H1 (cell line): ENCODE data around the gene MRI1. TPM values are rescaled to one million over a fixed set of nuclear protein-coding genes. Genes with fewer than 3 reads are reported as not detected.

Source experiments
- CTCF ChIA-PET: fragments of 300-600 bp; sonication (Branson Sonifier 250); formaldehyde crosslinking; loops from one replicate; lab custom pipeline; 2021; ENCODE audit not compliant: partially characterized antibody; lab: Charles Lee
- POLR2A ChIA-PET: fragments of 300-600 bp; sonication (Branson Sonifier 250); formaldehyde crosslinking; loops from one replicate; lab custom pipeline; 2021; ENCODE audit warnings: inconsistent platforms; ENCODE audit not compliant: partially characterized antibody; lab: Charles Lee
- DNase-seq, 2 experiments: peaks; one replicate each; pipeline versions ENCODE4 v3.0.0 to v3.0.0-alpha.2; 2010 to 2022; ENCODE audit warnings: low spot score in 2 of 2, low read depth in 1 of 2, mixed read lengths in 1 of 2
- FAIRE-seq: peaks from 2 replicates; lab custom pipeline; 2011; peaks lifted over from hg19 to GRCh38; lab: Jason Lieb, UNC
- H2AFZ ChIP-seq: 2 replicates; pipeline ENCODE4 v1.8.1; 2012; ENCODE audit warnings: low read length, inconsistent platforms
- H2AK5ac ChIP-seq: 2 replicates; pipeline ENCODE4 v1.6.1; 2013; ENCODE audit warnings: low read depth, low read length
- H2BK120ac ChIP-seq: replicated peaks from 2 replicates; pipeline ENCODE3; 2013; ENCODE audit warnings: low read depth, low read length, inconsistent platforms
- H2BK12ac ChIP-seq: 2 replicates; pipeline ENCODE4 v1.6.1; 2013; ENCODE audit warnings: low read depth, low read length
- H2BK15ac ChIP-seq: 2 replicates; pipeline ENCODE4 v1.6.1; 2013; ENCODE audit warnings: low read length
- H2BK20ac ChIP-seq: 2 replicates; pipeline ENCODE4 v1.6.1; 2013; ENCODE audit warnings: low read length
- H2BK5ac ChIP-seq: 2 replicates; pipeline ENCODE4 v1.6.1; 2013; ENCODE audit warnings: low read depth, low read length
- H3K14ac ChIP-seq: 2 replicates; pipeline ENCODE4 v1.6.1; 2013; ENCODE audit warnings: inconsistent platforms; ENCODE audit not compliant: insufficient read length
- H3K18ac ChIP-seq: 2 replicates; pipeline ENCODE4 v1.6.1; 2013; ENCODE audit warnings: low read length; ENCODE audit errors: extremely low read depth
- H3K23ac ChIP-seq: 2 replicates; pipeline ENCODE4 v1.6.1; 2013; ENCODE audit warnings: inconsistent platforms; ENCODE audit not compliant: insufficient read length
- H3K23me2 ChIP-seq: 2 replicates; pipeline ENCODE4 v1.6.1; 2013; ENCODE audit warnings: low read depth, low read length
- H3K27ac ChIP-seq: 2 replicates; pipeline ENCODE4 v1.6.1; 2011; ENCODE audit warnings: low read depth, low read length, inconsistent platforms
- H3K27me3 ChIP-seq, 4 experiments: replicated peaks in 1 of 4; 1 replicate in 1 of 4; 2 replicates in 3 of 4; pipeline versions ENCODE4 v1.6.1 to v1.8.1; 2011 to 2013; ENCODE audit warnings: low read length in 3 of 4, mild to moderate bottlenecking in 3 of 4, inconsistent platforms in 2 of 4, mixed read lengths in 2 of 4, moderate library complexity in 1 of 4; ENCODE audit not compliant: control insufficient read depth in 3 of 4, insufficient read depth in 3 of 4; ENCODE audit errors: extremely low read depth in 1 of 4
- H3K36me3 ChIP-seq, 4 experiments: 2 replicates each; pipeline versions ENCODE4 v1.6.1 to v1.8.1; 2011 to 2013; ENCODE audit warnings: mild to moderate bottlenecking in 4 of 4, low read length in 3 of 4, moderate library complexity in 2 of 4, control low read depth in 1 of 4, inconsistent platforms in 1 of 4; ENCODE audit not compliant: insufficient read depth in 4 of 4, control insufficient read depth in 2 of 4
- H3K4ac ChIP-seq: replicated peaks from 2 replicates; pipeline ENCODE3; 2013; ENCODE audit warnings: low read length, low read depth, mixed read lengths, inconsistent platforms; ENCODE audit not compliant: insufficient read length
- H3K4me1 ChIP-seq, 4 experiments: replicated peaks in 1 of 4; 1 replicate in 1 of 4; 2 replicates in 3 of 4; pipeline versions ENCODE4 v1.6.1 to v1.8.1; 2011 to 2013; ENCODE audit warnings: low read length in 3 of 4, inconsistent platforms in 2 of 4, mixed read lengths in 1 of 4; ENCODE audit not compliant: insufficient read depth in 4 of 4, control insufficient read depth in 3 of 4
- H3K4me2 ChIP-seq, 2 experiments: 2 replicates each; pipeline versions ENCODE4 v1.6.1 to v1.8.1; 2011 to 2013; ENCODE audit warnings: low read depth in 2 of 2, low read length in 2 of 2, control low read depth in 1 of 2, inconsistent platforms in 1 of 2, mild to moderate bottlenecking in 1 of 2; ENCODE audit not compliant: insufficient read depth in 1 of 2
- H3K4me3 ChIP-seq, 4 experiments: fragments of 200-600, 300-600 bp in 1 of 4; sonication (generic), shearing (Covaris generic), sonication (Bioruptor Twin) in 1 of 4; 2 replicates each; pipeline versions ENCODE4 v1.5.1 to v1.8.1; 2011 to 2016; ENCODE audit warnings: low read length in 4 of 4, low read depth in 3 of 4, control low read depth in 2 of 4, inconsistent platforms in 2 of 4, mild to moderate bottlenecking in 2 of 4, mixed read lengths in 1 of 4, moderate library complexity in 1 of 4; ENCODE audit not compliant: insufficient read depth in 2 of 4; ENCODE audit errors: extremely low read depth in 1 of 4
- H3K56ac ChIP-seq: replicated peaks from 2 replicates; pipeline ENCODE3; 2013; ENCODE audit warnings: low read depth, mild to moderate bottlenecking, mixed read lengths, low read length, inconsistent platforms; ENCODE audit not compliant: insufficient read length
- H3K79me1 ChIP-seq: 2 replicates; pipeline ENCODE4 v1.6.1; 2013; ENCODE audit warnings: low read depth, low read length, control low read depth
- H3K79me2 ChIP-seq, 2 experiments: 2 replicates each; pipeline versions ENCODE4 v1.6.1 to v1.8.1; 2012 to 2013; ENCODE audit warnings: low read length in 2 of 2, mild to moderate bottlenecking in 2 of 2, inconsistent platforms in 1 of 2; ENCODE audit not compliant: insufficient read depth in 2 of 2, control insufficient read depth in 1 of 2
- H3K9ac ChIP-seq, 4 experiments: replicated peaks in 1 of 4; 1 replicate in 1 of 4; 2 replicates in 3 of 4; pipeline versions ENCODE4 v1.6.1 to v1.8.1; 2011 to 2013; ENCODE audit warnings: low read depth in 3 of 4, low read length in 3 of 4, control low read depth in 2 of 4, mild to moderate bottlenecking in 2 of 4, moderate library complexity in 2 of 4, inconsistent platforms in 1 of 4; ENCODE audit errors: extremely low read depth in 1 of 4
- H3K9me3 ChIP-seq, 2 experiments: 2 replicates each; pipeline versions ENCODE4 v1.6.1 to v1.8.1; 2012 to 2013; ENCODE audit warnings: mild to moderate bottlenecking in 2 of 2, moderate library complexity in 2 of 2, control low read depth in 1 of 2, inconsistent platforms in 1 of 2, low read depth in 1 of 2, low read length in 1 of 2, mixed read lengths in 1 of 2; ENCODE audit not compliant: insufficient read depth in 2 of 2
- H4K20me1 ChIP-seq, 2 experiments: replicated peaks in 1 of 2; 2 replicates each; pipeline versions ENCODE3 to v1.8.1; 2011 to 2013; ENCODE audit warnings: inconsistent platforms in 2 of 2, low read length in 2 of 2, mild to moderate bottlenecking in 1 of 2; ENCODE audit not compliant: insufficient read depth in 2 of 2, control insufficient read depth in 1 of 2
- H4K5ac ChIP-seq: 2 replicates; pipeline ENCODE4 v1.6.1; 2013; ENCODE audit warnings: low read length, low read depth, mixed read lengths, inconsistent platforms; ENCODE audit not compliant: insufficient read length
- H4K8ac ChIP-seq: 2 replicates; pipeline ENCODE4 v1.8.0; 2013; ENCODE audit warnings: mild to moderate bottlenecking, moderate library complexity, low read length, inconsistent platforms; ENCODE audit not compliant: insufficient read depth; ENCODE audit errors: extremely low read depth
- H4K91ac ChIP-seq: replicated peaks from 2 replicates; pipeline ENCODE3; 2013; ENCODE audit warnings: low read length, mixed read lengths, inconsistent platforms; ENCODE audit not compliant: insufficient read length
- CREB1 ChIP-seq: IDR thresholded peaks from 2 replicates; pipeline ENCODE4 v1.6.1; 2012; ENCODE audit warnings: inconsistent platforms
- GABPA ChIP-seq: IDR thresholded peaks from 2 replicates; pipeline ENCODE4 v1.6.1; 2011; ENCODE audit warnings: mild to moderate bottlenecking, low read length, moderate library complexity, borderline replicate concordance; ENCODE audit not compliant: insufficient read depth
- HDAC6 ChIP-seq: IDR thresholded peaks from one replicate; pipeline ENCODE4 v1.7.1; 2012; ENCODE audit warnings: low read depth, mild to moderate bottlenecking, inconsistent platforms, low read length, moderate library complexity
- JUND ChIP-seq: IDR thresholded peaks from 2 replicates; pipeline ENCODE4 v1.6.1; 2011; ENCODE audit warnings: mild to moderate bottlenecking, improper control_type of control experiment, low read length
- POLR2AphosphoS5 ChIP-seq: IDR thresholded peaks from 2 replicates; pipeline ENCODE4 v1.6.1; 2011; ENCODE audit warnings: low read depth, low read length
- RXRA ChIP-seq: IDR thresholded peaks from 2 replicates; pipeline ENCODE4 v1.6.1; 2011; ENCODE audit warnings: low read depth, mild to moderate bottlenecking, low read length, moderate library complexity; ENCODE audit not compliant: insufficient read depth
- SAP30 ChIP-seq: fragments of 300-600 bp; sonication (generic); IDR thresholded peaks from 2 replicates; pipeline ENCODE4 v1.7.1; 2012; ENCODE audit warnings: low read length, moderate library complexity, mild to moderate bottlenecking, inconsistent platforms; ENCODE audit not compliant: insufficient read depth, insufficient replicate concordance
- SIN3A ChIP-seq, 2 experiments: IDR thresholded peaks in 1 of 2; conservative IDR thresholded peaks in 1 of 2; 2 replicates each; pipeline ENCODE4 v1.6.1; 2011 to 2012; ENCODE audit warnings: low read length in 2 of 2, improper control_type of control experiment in 1 of 2, low read depth in 1 of 2, mild to moderate bottlenecking in 1 of 2
- SP2 ChIP-seq: IDR thresholded peaks from 2 replicates; pipeline ENCODE4 v1.6.1; 2012; ENCODE audit warnings: mild to moderate bottlenecking, low read length, inconsistent platforms
- SP4 ChIP-seq: IDR thresholded peaks from 2 replicates; pipeline ENCODE4 v1.6.1; 2012; ENCODE audit warnings: low read length, inconsistent platforms
- SRF ChIP-seq: IDR thresholded peaks from 2 replicates; pipeline ENCODE4 v1.6.1; 2011; ENCODE audit warnings: mild to moderate bottlenecking, low read depth, low read length, moderate library complexity
- SUZ12 ChIP-seq: fragments of 200-600 bp; sonication (generic); IDR thresholded peaks from 2 replicates; pipeline ENCODE4 v1.6.1; 2012; ENCODE audit warnings: mild to moderate bottlenecking, inconsistent platforms, low read length, moderate library complexity, mixed read lengths
- TBP ChIP-seq: IDR thresholded peaks from 2 replicates; pipeline ENCODE4 v1.6.1; 2011; ENCODE audit warnings: low read depth, low read length, improper control_type of control experiment
- TEAD4 ChIP-seq: IDR thresholded peaks from 2 replicates; pipeline ENCODE4 v1.6.1; 2012; ENCODE audit warnings: low read depth, low read length, inconsistent platforms, mixed read lengths
- ZNF274 ChIP-seq: IDR thresholded peaks from 2 replicates; pipeline ENCODE4 v1.7.0; 2012; ENCODE audit warnings: low read length, borderline replicate concordance; ENCODE audit errors: extremely low read depth
- WGBS, 2 experiments: shearing (Covaris generic) in 1 of 2; methylation state at CpG; one replicate each; pipeline versions ENCODE4 v1.1.6 to v1.1.7; 2013 to 2015; ENCODE audit warnings: low lambda C conversion rate in 2 of 2, mixed read lengths in 2 of 2, inconsistent platforms in 1 of 2, low coverage in 1 of 2, missing lambda C conversion rate in 1 of 2; ENCODE audit not compliant: insufficient replicate concordance in 2 of 2, insufficient coverage in 1 of 2, insufficient read length in 1 of 2; ENCODE audit errors: extremely low coverage in 1 of 2, missing lambda C conversion rate in 1 of 2; 5-methylcytosine and 5-hydroxymethylcytosine counted together
- polyA plus RNA-seq, 7 experiments: library from polyadenylated mRNA; depleted of rRNA in 3 of 7; stranded (reverse) in 5 of 7; unstranded in 2 of 7; fragments of >200 nt in 5 of 7; fragments of 200-250 nt in 2 of 7; gene quantifications; 1 replicate in 5 of 7; 2 replicates in 1 of 7; 4 replicates in 1 of 7; pipeline versions ENCODE4 v1.2.1 to v1.2.3, GENCODE V29; 2011 to 2013; ENCODE audit warnings: missing spikeins in 2 of 7, mixed read lengths in 2 of 7
- total RNA-seq: library from RNA; stranded (reverse); fragmentation: NEBNext Ultra II Directional; extraction: Animal tissue kit (Norgen Biotek cat#: 25700); gene quantifications from 2 replicates; pipeline ENCODE4 v1.2.1, GENCODE V29; 2021

The MRI1 gene
- total and polyA plus RNA-seq, 2 of the 8 experiments (the other 6 are each of a cell fraction or from before 2014, with no cell fraction given), result 24.5 to 29.5 TPM

GRCh38 chr19:13756210-13756609 is 8.1 kb upstream of the MRI1 start:
- Histone ChIP-seq H3K9ac (no peak overlapping the region), H2BK12ac (no peak overlapping the region), H3K4me3 (no peak overlapping the region), H3K4me1 (no peaks in the 10 kb centered on the region), H2BK5ac (no peak overlapping the region), H3K23me2 (no peaks in the 10 kb centered on the region), H3K36me3 (peaks cover 6 to 52% (median 17%) of the 10 kb centered on the region in 4 experiments; a peak in 6 of 8 replicates), H3K4me2 (no peak overlapping the region), H3K56ac (no peak overlapping the region), H2AK5ac (no peak overlapping the region), H3K4ac (no peak overlapping the region), H3K23ac (no peak overlapping the region), H3K14ac (no peak overlapping the region), H4K91ac (no peak overlapping the region), H2BK120ac (no peak overlapping the region), H2BK20ac (no peak overlapping the region), H4K5ac (no peak overlapping the region), H2BK15ac (no peak overlapping the region), H3K27me3 (no peaks in the 10 kb centered on the region), H4K8ac (no peak overlapping the region; the same call in 1 of the 2 replicates), H3K79me1 (no peaks in the 10 kb centered on the region), H2AFZ (no peak overlapping the region), H3K9me3 (no peaks in the 10 kb centered on the region), H3K27ac (no peak overlapping the region), H4K20me1 (peaks cover 0 to 6% of the 10 kb centered on the region in 2 experiments), H3K79me2 (no peaks in the 10 kb centered on the region), H3K18ac (no peak overlapping the region)
- ChIA-PET POLR2A (no interaction called here), CTCF (interaction anchor here (0.6 to 1.8 kb wide), 2 partner anchors 53 to 156 kb away, joined by 3 to 4 read pairs; no protein-coding TSS in a partner anchor)
- DNase-seq, result no peak
- no peak for FAIRE-seq
- 95% methylated on average over 9 of the region's 9 CpGs; no CpG with 5 or more reads in 1 of the 2 experiments for WGBS, 2 experiments
- TF ChIP-seq POLR2AphosphoS5, result no peak
- TF ChIP-seq SIN3A (conservative IDR thresholded peaks at IDR 0.05 in 1 of 2, IDR thresholded peaks at IDR 0.05 in 1 of 2; ENCODE audit: low read depth in 1 of 2, low read length in 2 of 2), result no peak
- no peak for TF ChIP-seq SP2
- TF ChIP-seq SAP30, result no peak
- no peak for TF ChIP-seq HDAC6
- no peak for TF ChIP-seq JUND
- no peak for TF ChIP-seq ZNF274
- no peak for TF ChIP-seq GABPA
- TF ChIP-seq RXRA, result no peak
- TF ChIP-seq TEAD4, result no peak
- no peak for TF ChIP-seq SUZ12
- TF ChIP-seq SRF, result no peak
- TF ChIP-seq SP4, result no peak
- no peak for TF ChIP-seq TBP
- no peak for TF ChIP-seq CREB1
